NCI-H69 (cell line): ENCODE measurements around the gene RAB36.

ENCODE experiments used
- DNase-seq: peaks from one replicate; lab custom pipeline; 2025; lab: John Stamatoyannopoulos, UW

Gene RAB36, protein sequence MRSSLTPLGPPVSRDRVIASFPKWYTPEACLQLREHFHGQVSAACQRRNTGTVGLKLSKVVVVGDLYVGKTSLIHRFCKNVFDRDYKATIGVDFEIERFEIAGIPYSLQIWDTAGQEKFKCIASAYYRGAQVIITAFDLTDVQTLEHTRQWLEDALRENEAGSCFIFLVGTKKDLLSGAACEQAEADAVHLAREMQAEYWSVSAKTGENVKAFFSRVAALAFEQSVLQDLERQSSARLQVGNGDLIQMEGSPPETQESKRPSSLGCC

DNA sequence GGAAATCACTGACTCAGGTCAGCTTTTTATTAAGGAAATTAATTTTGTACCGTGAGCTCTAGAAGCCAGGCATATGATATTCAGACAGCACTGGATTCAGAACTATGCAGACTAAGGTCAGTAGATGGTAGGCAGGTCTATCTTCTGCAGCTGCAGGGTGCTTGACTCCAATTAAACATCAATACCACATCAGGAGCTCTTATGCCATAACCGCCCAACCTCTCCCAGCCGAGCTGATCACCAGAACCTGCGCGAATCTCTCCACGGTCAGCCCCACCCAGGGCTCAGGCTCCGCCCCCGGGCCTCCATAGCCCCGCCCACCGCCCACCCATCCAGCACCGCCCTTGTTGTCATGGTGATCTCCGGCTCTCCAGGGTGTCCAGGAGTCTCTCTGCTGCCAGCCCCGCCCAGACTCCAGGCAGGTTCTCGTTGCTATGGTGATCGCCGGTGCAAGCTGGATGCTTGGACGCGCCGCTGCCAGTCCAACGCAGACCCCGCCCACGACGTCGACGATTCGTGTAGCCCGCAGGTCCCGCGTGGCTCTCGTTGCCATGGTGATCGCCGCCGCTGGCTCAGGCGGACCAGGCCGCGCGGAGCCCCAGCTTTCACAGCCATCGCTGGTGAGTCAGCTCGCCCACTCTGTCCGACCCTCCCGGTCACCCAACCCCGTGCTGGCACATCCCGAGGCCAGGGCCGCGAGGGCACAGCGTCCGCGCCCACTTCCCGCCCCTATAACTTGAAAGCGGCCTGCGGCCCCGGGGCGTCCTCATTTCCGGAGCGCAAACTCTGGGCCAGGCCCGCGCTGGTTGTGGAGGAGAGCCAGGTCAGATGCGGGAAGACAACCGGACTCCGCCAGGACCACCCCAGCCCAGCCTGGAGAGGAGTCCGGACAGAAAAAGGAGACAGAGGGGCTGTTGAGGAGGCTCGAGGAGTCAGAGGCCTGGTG lies at the start of gene RAB36:
Gene RAB36 (plus strand): TSS at position 546 of the 946 bp plus-strand sequence. CDS start 1,140 bp downstream, outside the sequence.
- peak; percentile 100 for DNase-seq

GRCh38 chr22:23095733-23096342 lies 49.4 kb upstream of the RAB36 start:
- no peak for DNase-seq

DNA sequence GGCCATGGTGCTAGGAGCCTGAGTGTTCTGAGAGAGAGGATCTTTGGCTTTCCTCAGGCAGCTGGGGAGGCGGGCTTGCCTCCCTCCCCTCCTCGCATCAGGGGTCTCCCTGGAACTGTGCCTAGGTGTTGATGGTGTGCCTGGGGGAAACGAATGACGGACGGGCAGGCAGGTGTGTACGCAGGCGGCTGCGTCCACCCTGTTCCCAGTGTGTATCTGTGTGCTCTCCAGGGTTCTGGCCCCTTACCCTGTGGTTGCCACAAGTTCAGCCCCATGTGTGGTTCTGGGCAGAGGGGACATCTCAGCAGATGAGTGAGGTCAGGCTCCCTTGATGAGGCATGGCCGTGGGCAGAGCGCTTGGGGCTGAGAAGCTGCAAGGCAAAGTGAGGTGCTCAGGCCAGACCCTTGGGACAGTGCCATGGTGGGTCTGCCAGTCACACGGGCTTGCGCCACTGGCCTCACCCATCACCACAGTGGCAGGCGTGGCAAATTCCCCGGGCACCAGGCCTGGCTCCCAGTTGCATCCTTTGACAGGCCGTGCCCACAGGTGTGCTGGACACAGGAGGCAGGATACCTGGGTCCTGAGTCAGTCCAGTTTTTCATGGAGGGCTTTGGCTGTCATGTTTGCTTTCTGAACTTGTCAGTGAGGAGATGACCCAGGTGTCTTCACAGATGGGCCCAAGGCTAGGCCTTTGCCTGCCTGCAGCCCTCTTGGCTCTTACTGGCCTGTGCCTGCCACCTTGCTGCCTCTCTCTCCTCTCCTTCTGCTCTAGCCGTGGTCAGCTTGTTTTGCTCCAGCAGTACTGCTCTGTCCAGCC lies 47.7 kb upstream of the RAB36 start:
- no peak for DNase-seq

GRCh38 chr22:23098230-23098705 lies 47.0 kb upstream of the RAB36 start:
- no peak for DNase-seq

DNA sequence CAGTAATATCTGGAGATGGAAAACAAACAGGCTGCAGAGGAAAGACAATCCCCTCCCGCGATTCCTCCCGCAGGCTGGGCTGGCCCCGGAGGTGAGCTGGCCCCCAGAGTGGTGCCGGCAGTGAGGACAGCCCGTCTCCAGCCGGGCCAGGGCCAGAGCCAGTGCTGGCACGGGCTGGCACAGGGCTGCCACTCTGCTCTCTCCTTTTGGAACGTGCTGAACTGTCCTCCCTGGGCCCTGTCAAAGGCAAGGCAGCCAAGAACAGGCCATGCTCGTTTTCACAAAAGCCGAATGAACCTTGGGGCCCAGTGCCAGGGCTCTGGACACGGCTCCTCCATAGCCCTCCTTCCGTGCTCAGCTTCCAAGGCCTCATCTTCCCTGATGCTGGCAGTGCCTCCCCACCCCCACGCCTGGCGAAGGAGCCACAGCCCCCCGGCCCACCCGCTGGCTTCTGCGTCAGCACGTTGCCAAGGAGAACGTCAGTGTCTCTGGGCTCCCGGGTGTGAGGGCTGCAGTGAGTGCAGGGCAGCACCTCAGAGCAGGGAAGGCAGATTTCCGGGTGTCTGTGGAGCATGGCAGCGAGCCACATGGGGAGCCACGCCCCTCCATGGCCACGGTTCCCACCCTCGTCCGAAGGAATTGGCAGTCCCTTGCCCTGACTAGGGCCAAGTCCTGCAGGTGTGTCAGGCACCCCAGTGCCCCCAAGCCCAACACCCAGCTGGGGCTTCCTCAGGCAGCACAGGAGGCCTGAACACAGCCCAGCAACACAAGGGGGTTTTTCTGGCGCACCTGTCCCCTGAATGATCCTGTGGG lies 46.4 kb upstream of the RAB36 start:
- DNase-seq: no peak

GRCh38 chr22:23099531-23099804 lies 45.8 kb upstream of the RAB36 start:
- DNase-seq: no peak

DNA sequence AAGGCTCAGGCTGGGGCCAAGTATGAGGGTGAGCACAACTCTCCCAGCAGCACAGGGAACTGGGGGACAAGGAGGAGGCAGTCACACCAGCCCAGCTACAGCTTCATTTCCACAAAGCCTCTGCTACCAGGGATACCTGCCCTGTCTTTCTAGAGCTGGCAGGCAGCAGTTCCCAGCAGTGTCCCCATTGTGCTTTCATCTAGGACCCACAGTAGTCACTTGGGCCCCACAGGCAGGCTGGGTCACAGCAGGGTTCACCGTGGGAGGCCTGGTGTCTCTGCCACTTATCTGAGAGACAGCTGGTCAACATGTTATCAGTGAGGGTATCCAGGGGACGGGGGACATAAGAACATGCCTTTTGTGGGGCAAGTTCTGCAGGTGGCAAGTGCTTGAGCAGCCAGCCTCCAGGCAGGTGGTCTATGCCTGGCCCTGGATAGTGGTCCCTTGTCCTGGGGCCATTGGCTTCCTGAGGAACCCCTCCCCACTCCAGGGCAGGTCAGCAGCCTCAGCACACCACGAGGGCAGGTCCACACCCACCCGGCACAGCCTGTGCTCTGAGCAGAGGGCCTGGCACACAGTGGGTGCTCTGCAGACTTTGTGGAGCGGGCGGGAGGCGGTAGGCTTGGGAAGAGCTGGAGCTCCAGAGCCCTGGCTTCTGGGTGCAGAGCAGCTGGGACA lies 45.0 kb upstream of the RAB36 start:
- DNase-seq: peak; percentile 38

DNA sequence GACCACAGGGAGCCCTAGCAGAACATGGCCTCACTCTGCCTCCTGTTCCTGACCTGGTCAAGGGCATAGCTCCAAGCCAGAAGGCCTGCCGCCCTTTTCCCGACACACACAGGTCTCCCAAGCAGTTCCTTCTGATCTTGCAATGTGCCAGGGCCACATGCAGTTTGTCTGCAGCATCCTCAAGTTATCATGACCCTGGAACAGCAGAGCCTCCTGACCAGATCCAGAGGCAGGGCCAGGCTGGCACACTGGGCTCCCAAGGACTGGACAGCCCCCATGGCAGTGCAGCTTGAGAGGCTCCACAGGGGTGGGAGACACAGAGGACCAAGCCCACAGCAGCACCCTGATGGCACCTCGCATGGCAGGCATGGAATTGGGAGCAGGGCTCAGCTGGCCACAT lies 43.8 kb upstream of the RAB36 start:
- DNase-seq: no peak

DNA sequence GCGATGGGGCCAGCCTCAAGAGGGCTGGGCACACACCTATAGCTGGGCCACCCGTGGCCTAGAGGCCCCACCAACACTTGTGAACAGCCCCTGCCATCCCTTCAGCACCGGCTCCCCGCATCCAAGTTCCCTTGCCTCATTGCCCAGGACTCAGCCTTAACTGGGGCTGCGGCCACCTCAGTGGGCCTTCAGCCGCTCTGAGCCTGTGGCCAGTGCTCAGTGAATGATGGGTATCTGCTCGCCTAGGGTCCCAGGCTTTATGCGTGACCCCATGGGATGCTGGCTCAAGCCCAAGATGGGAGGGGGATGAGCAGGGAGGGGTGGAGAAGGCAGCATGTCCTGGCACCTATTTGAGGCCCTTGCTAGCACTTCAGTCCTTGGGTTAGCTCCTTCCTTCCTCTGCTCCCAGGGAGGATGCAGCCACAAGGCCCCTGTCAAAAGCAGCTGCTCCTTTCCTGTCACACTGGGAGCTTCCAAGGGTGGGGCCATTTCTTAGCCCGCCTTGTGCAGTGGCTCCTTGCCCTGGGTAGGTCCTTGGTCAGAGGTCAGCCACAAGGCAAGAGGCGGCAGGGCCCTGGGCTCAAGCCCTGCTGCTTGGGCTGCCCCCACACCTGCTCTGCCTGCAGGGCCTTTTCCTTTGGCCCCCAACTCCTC lies 43.1 kb upstream of the RAB36 start:
- DNase-seq: no peak

DNA sequence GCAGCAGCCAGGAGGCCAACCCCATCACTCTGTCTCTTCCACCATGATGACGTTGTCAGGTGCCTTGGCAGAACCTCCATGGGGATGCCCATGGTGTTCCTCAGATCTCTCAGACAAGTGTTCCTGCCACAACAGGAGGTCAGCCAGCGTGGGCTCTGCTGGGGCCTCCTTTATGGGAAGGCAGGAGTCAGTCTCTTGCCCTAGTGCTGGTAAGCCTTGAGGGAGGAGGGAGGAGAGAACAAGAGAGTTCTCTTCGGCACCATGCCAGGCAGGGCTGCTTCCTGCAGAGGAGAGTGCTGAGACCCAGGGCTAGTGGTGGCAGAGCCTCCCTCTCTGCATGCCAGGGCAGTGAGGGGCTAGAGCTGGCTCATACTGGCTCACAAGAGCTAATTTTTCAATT lies 42.5 kb upstream of the RAB36 start:
- DNase-seq: peak; percentile 59

DNA sequence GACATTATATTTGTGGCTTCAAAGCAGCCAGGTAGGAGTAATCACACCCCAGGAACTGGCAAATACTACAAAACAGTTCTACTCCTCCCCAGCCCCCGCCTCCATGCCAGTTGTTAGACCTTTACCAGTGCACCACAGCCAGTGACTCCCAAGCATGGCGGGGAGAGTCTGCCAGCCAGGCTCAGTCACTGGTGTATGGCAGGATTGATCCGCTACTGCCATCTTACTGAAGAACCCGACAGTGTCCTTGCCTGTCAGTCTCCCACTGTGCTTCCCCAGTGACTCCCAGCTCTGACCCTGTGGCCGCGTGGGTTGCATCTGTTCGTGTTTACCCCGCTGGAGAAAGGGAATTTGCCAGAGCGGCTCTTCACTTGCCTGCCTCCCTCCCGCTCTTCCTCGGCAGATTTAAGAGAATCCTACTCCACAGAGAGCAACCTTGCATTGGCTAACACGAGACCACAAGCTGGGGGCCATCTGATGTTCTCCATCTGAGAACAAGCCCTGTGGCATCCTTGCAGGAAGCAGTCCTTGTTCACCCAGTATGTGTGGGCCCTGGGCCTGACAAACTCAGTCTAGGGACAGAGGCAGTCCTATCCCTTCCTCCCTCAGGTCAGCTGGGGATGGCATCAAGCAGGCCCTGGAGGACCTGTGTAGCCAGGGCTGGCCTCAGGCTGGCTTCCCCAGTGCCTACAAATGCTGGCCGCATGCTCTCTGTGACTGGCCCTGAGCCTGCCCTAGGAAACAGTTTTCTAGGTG lies 41.9 kb upstream of the RAB36 start:
- DNase-seq: peak; percentile 31

GRCh38 chr22:23104187-23104971 lies 40.9 kb upstream of the RAB36 start:
- DNase-seq: no peak

- no peak for DNase-seq
Measured at GRCh38 chr22:23105304-23105703, 40.0 kb upstream of the RAB36 start.

- no peak for DNase-seq
Measured at GRCh38 chr22:23105919-23106318, 39.4 kb upstream of the RAB36 start.

DNA sequence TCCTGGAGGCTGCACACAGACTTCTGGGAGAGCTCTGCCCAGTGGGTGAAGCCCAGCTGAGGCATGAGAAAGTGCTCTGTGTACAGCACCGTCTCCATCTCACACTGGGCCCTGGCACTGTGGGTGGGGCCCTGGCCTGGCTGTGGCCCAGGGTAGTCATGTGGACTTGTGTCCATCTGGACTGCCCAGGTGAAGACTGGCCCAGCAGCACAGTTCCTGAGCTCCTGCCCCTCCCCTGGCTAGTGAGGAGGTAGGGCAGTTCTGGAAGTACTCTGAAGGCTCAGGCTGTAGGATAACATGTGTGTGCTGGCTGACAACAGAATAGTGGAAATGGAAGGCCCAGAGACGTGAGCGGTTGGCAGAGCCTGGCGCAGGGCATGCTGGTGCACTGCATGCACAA lies 38.9 kb upstream of the RAB36 start:
- no peak for DNase-seq

- peak; percentile 75 for DNase-seq
Measured at GRCh38 chr22:23106906-23107367, 38.3 kb upstream of the RAB36 start.

DNA sequence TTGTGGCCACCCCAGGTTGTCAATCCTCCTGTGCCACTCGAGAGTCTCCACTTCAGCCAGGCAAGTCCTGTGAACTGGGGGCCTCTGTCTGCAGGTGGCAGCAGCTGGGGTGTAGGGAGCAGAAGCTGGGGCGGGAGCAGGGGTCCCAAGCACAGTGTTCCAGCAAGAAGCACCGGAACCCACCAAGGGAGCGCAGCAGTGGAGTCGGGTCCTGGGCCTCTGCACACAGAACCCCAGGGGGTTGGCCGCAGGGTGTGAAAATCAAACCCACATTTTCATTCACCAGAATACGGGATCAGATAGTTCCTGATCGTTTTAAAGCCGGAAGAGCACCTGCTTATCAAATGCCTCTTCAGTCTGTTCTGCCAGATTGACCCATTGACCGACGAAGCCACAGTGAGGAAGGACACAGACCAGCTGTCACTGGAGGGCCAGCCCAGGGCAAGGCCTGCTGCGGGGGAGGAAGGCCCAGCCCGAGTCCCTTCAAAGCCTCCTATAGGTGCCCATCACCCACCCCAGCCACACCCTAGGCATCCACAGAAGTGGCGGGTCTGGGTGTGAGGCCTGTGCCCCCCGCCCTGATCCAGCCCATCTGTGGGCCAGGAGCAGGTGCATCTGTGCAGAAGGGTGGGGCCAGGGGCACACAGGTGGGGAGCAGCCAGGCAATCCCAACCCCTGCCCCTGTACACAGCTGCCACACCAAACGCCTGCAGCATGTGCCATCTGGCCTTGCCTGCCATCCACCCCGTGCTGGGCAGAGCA lies 37.6 kb upstream of the RAB36 start:
- DNase-seq: peak; percentile 91
